NCI-H128 (cell line): ENCODE measurements around the gene LARP4B.

Experiments used
- DNase-seq: peaks from one replicate; lab custom pipeline; 2025; ENCODE audit not compliant: unreplicated experiment; lab: John Stamatoyannopoulos, UW

Gene LARP4B

GRCh38 chr10:789831-790701 is 141.4 kb downstream of the LARP4B start:
- DNase-seq = no peak

- DNase-seq = no peak
Measured at GRCh38 chr10:788796-789748, 142.4 kb downstream of the LARP4B start.

- DNase-seq = no peak
Measured at GRCh38 chr10:787933-788651, 143.4 kb downstream of the LARP4B start.

GRCh38 chr10:786633-787474 is 144.7 kb downstream of the LARP4B start:
- DNase-seq = no peak

GRCh38 chr10:785861-786214 is 145.7 kb downstream of the LARP4B start:
- DNase-seq = no peak

- DNase-seq = no peak
Measured at GRCh38 chr10:785089-785860, 146.2 kb downstream of the LARP4B start.

- DNase-seq = peak; percentile 19
Measured at GRCh38 chr10:784403-785088, 147.0 kb downstream of the LARP4B start.

GRCh38 chr10:782751-783648 is 148.5 kb downstream of the LARP4B start:
- no peak for DNase-seq

GRCh38 chr10:780536-781524 is 150.7 kb downstream of the LARP4B start:
- DNase-seq = no peak

GRCh38 chr10:778626-779330 is 152.7 kb downstream of the LARP4B start:
- DNase-seq = no peak

- no peak for DNase-seq
Measured at GRCh38 chr10:777913-778479, 153.5 kb downstream of the LARP4B start.

- no peak for DNase-seq
Measured at GRCh38 chr10:776772-777171, 154.7 kb downstream of the LARP4B start.

GRCh38 chr10:775245-776075 is 156.0 kb downstream of the LARP4B start:
- no peak for DNase-seq

- no peak for DNase-seq
Measured at GRCh38 chr10:774661-775244, 156.8 kb downstream of the LARP4B start.

GRCh38 chr10:774223-774622 is 157.3 kb downstream of the LARP4B start:
- no peak for DNase-seq
